ACC112 (cell line): Measurements from ENCODE around the gene SMARCAL1.
"Not testable (repeated sequence)": the region's sequence is repeated elsewhere in the genome, so short reads cannot be mapped to it uniquely, and the experiment has no call there.

Source experiments
- H2AFZ ChIP-seq: fragments of 200-600 bp; sonication (generic); one replicate; pipeline ENCODE4 v1.6.0; 2017; ENCODE audit warnings: antibody characterized with exemption, low read length; ENCODE audit not compliant: unreplicated experiment
- H3K27ac ChIP-seq: fragments of 200-600 bp; sonication (generic); 2 replicates; pipeline ENCODE4 v1.5.1; 2014; ENCODE audit warnings: low read depth, mild to moderate bottlenecking, antibody characterized with exemption, low read length, moderate library complexity
- H3K27me3 ChIP-seq: fragments of 200-600 bp; sonication (generic); 2 replicates; pipeline ENCODE4 v1.6.1; 2014; ENCODE audit warnings: mild to moderate bottlenecking, antibody characterized with exemption, low read length, moderate library complexity, mixed read lengths; ENCODE audit not compliant: insufficient read depth
- H3K36me3 ChIP-seq: fragments of 200-600 bp; sonication (generic); 2 replicates; pipeline ENCODE4 v1.6.1; 2016; ENCODE audit warnings: mild to moderate bottlenecking, antibody characterized with exemption, low read length, moderate library complexity, mixed read lengths; ENCODE audit not compliant: insufficient read depth
- H3K4me1 ChIP-seq: fragments of 200-600 bp; sonication (generic); one replicate; pipeline ENCODE4 v1.6.1; 2016; ENCODE audit warnings: low read length, mixed read lengths; ENCODE audit not compliant: insufficient read depth, unreplicated experiment, control insufficient read depth
- H3K4me3 ChIP-seq: fragments of 200-600 bp; sonication (generic); 2 replicates; pipeline ENCODE4 v1.5.1; 2014; ENCODE audit warnings: mild to moderate bottlenecking, low read depth, low read length
- H3K79me2 ChIP-seq: fragments of 200-600 bp; sonication (generic); one replicate; pipeline ENCODE4 v1.6.0; 2016; ENCODE audit warnings: low read length; ENCODE audit not compliant: control insufficient read depth, unreplicated experiment, insufficient read depth

SMARCAL1 gene

DNA sequence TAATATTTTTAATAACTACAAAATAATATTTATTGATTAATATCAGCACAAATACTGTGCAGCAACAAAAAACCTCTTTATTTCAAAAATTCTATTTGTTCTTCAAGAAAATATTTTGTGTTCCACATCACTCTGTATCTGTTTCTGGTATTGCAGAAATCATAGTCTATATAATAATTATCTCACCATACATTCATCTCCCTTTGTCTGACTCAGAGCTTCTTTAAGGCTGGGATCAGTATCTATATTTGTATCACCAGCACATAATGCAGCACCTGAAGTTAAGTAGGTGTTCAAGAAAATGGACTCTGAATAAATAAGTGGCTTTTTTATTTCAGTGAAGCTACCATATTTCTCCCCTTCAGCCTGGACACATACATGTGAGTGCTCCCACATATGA lies 38.4 kb upstream of the SMARCAL1 start:
- H3K79me2 ChIP-seq: peaks cover 26% of the 10 kb centered on the region
- H3K27me3 ChIP-seq: no peaks in the 10 kb centered on the region
- H3K36me3 ChIP-seq: no peaks in the 10 kb centered on the region
- H3K27ac ChIP-seq: peak overlapping the region; percentile 81
- H3K4me1 ChIP-seq: peaks cover 26% of the 10 kb centered on the region
- no peak overlapping the region for H2AFZ ChIP-seq
- H3K4me3 ChIP-seq: no peak overlapping the region

- Histone ChIP-seq H3K4me3 (no peak overlapping the region), H3K27ac (no peak overlapping the region), H3K4me1 (peaks cover 12% of the 10 kb centered on the region), H3K27me3 (no peaks in the 10 kb centered on the region), H3K36me3 (no peaks in the 10 kb centered on the region), H3K79me2 (peaks cover 13% of the 10 kb centered on the region), H2AFZ (no peak overlapping the region)
These were observed 37.0 kb upstream of the SMARCAL1 start for GRCh38 chr2:216375286-216375685.

- Histone ChIP-seq H3K4me3 (no peak overlapping the region), H3K36me3 (no peaks in the 10 kb centered on the region), H3K79me2 (no peaks in the 10 kb centered on the region), H3K27ac (no peak overlapping the region), H3K4me1 (no peaks in the 10 kb centered on the region), H3K27me3 (no peaks in the 10 kb centered on the region), H2AFZ (no peak overlapping the region)
These were observed 32.3 kb upstream of the SMARCAL1 start for GRCh38 chr2:216379977-216380376.

DNA sequence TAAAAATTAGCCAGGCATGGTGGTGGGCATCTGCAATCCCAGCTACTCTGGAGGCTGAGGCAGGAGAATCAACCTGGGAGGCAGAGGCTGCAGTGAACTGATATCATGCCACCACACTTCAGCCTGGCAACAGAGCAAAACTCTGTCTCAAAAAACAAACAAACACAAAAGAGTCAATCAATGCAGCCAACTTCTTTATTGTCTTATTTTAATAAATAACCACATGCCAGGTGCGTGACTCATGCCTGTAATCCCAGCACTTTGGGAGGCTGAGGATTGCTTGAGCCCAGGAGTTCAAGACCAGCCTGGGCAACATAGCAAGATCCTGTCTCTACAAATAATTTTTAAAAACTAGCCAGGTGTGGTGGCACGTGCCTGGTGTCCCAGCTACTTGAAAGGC lies 27.9 kb upstream of the SMARCAL1 start:
- H3K36me3 ChIP-seq, H3K27me3 ChIP-seq, H3K4me1 ChIP-seq, H3K79me2 ChIP-seq, H3K27ac ChIP-seq, H3K4me3 ChIP-seq, H2AFZ ChIP-seq: not testable (repeated sequence)

DNA sequence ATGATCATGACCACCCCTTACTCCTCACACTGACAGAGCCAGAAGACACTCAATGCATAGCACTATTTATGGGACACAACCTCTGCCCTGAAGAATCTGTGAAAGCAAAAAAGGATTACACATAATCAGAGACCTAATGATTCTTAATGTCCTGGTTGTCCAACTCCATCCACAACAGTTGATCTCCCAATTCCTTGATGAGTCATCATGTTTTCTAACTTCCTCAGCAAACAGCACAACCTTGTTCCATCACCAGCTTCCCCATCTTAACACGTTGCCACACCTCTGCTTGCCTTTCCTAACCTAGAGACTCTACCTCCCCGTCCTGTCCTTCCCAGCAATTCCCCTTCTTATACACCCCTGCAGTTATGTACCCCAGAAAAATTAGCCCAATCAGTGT lies 26.8 kb upstream of the SMARCAL1 start:
- Histone ChIP-seq H3K4me3 (no peak overlapping the region), H2AFZ (no peak overlapping the region)

DNA sequence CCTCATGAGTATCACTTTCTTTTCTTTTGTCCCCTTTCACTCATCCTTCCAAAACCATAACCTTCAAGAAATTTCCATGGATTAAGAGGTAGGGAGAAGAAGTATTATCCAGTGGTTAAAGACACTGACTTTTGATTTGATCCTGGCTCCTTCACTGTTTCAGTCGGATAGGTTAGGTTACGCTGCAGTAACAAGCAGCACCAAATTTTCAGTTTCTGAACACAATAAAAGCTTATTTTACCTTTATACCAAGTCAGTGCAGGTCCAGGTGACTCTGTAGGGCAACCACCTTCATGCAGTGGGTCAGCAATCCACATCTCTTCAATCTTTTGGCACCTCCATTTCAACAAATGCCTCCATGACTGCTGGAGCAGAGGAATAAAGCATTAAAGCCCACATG lies 25.0 kb upstream of the SMARCAL1 start:
- H3K27me3 ChIP-seq: no peaks in the 10 kb centered on the region
- H3K79me2 ChIP-seq: no peaks in the 10 kb centered on the region
- no peaks in the 10 kb centered on the region for H3K4me1 ChIP-seq
- no peaks in the 10 kb centered on the region for H3K36me3 ChIP-seq
- no peak overlapping the region for H2AFZ ChIP-seq
- no peak overlapping the region for H3K4me3 ChIP-seq
- H3K27ac ChIP-seq: no peak overlapping the region

More for the DNA sequence above, 26.8 kb upstream of the SMARCAL1 start:
- H3K79me2 ChIP-seq: no peaks in the 10 kb centered on the region
- no peaks in the 10 kb centered on the region for H3K36me3 ChIP-seq
- H3K4me1 ChIP-seq: no peaks in the 10 kb centered on the region
- no peaks in the 10 kb centered on the region for H3K27me3 ChIP-seq
- no peak overlapping the region for H3K27ac ChIP-seq

GRCh38 chr2:216388046-216388884 lies 24.0 kb upstream of the SMARCAL1 start:
- Histone ChIP-seq H3K4me3 (no peak overlapping the region), H3K27ac (no peak overlapping the region), H3K36me3 (no peaks in the 10 kb centered on the region), H3K4me1 (no peaks in the 10 kb centered on the region), H3K27me3 (no peaks in the 10 kb centered on the region), H3K79me2 (no peaks in the 10 kb centered on the region), H2AFZ (no peak overlapping the region)

- Histone ChIP-seq H3K36me3 (no peaks in the 10 kb centered on the region), H3K4me3 (no peak overlapping the region), H3K4me1 (no peaks in the 10 kb centered on the region), H3K79me2 (no peaks in the 10 kb centered on the region), H3K27me3 (no peaks in the 10 kb centered on the region), H3K27ac (no peak overlapping the region), H2AFZ (no peak overlapping the region)
These were observed 22.7 kb upstream of the SMARCAL1 start for GRCh38 chr2:216389570-216389969.

DNA sequence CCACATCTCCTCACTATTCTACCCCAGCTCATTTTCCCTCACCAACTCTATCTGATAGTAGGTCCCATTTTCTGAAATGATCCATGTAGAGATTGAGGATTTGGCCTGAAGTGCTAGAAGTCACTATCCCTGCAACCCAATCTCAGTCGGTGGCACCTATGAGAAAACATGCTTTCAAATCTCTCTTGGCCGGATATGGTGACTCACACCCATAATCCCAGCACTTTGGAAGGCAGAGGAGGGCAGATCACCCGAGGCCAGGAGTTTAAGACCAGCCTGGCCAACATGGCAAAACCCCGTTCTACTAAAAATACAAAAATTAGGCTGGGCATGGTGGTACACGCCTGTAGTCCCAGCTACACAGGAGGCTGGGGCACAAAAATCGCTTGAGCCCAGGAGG lies 20.9 kb upstream of the SMARCAL1 start:
- Histone ChIP-seq H3K4me3 (no peak overlapping the region), H3K27ac (no peak overlapping the region), H3K36me3 (no peaks in the 10 kb centered on the region), H3K4me1 (no peaks in the 10 kb centered on the region), H3K79me2 (no peaks in the 10 kb centered on the region), H2AFZ (no peak overlapping the region), H3K27me3 (no peaks in the 10 kb centered on the region)

GRCh38 chr2:216392018-216392562 lies 20.2 kb upstream of the SMARCAL1 start:
- Histone ChIP-seq H3K36me3 (no peaks in the 10 kb centered on the region), H3K27ac (no peak overlapping the region), H3K79me2 (no peaks in the 10 kb centered on the region), H3K4me3 (no peak overlapping the region), H2AFZ (no peak overlapping the region), H3K4me1 (no peaks in the 10 kb centered on the region), H3K27me3 (no peaks in the 10 kb centered on the region)
